AG04450 (cell line): ENCODE results near the gene MICAL2. TPM values are rescaled to one million over a fixed set of nuclear protein-coding genes. Genes with fewer than 3 reads are reported as not detected.

Experiments
- CTCF ChIA-PET: fragments of 300-600, 350-600 bp; formaldehyde crosslinking; extraction: SDS; loops from one replicate; lab custom pipeline; 2022; ENCODE audit warnings: antibody characterized with exemption, inconsistent platforms; lab: Charles Lee
- POLR2A ChIA-PET: fragments of 350-600 bp; formaldehyde crosslinking; extraction: SDS; loops from one replicate; lab custom pipeline; 2021; ENCODE audit warnings: antibody characterized with exemption, inconsistent platforms; lab: Yijun Ruan, JAX
- DNase-seq: peaks from one replicate; pipeline ENCODE4 v3.0.0-alpha.2; 2011; ENCODE audit warnings: low read depth, low spot score
- H3K27ac ChIP-seq: one replicate; pipeline ENCODE4 v1.5.1; 2012; ENCODE audit warnings: low read depth, low read length, control low read depth
- H3K27me3 ChIP-seq: one replicate; pipeline ENCODE4 v1.6.0; 2012; ENCODE audit warnings: low read length; ENCODE audit not compliant: control insufficient read depth, insufficient read depth
- H3K4me3 ChIP-seq: 2 replicates; pipeline ENCODE4 v1.5.1; 2011; ENCODE audit warnings: mild to moderate bottlenecking, low read depth, low read length, control low read depth
- H3K9me3 ChIP-seq: 2 replicates; pipeline ENCODE4 v1.5.1; 2012; ENCODE audit warnings: low read length; ENCODE audit not compliant: control insufficient read depth, insufficient read depth
- CTCF ChIP-seq: IDR thresholded peaks from 2 replicates; pipeline ENCODE4 v1.5.1; 2011; ENCODE audit warnings: low read depth, low read length, control low read depth, inconsistent platforms
- polyA plus RNA-seq: library from polyadenylated mRNA; depleted of rRNA; stranded (reverse); fragments of >200 nt; gene quantifications from 2 replicates; pipeline ENCODE4 v1.2.3, GENCODE V29; 2011

MICAL2 gene
- polyA plus RNA-seq, 1 experiment = 171 TPM

GRCh38 chr11:12069066-12069676, 41.2 kb upstream of the MICAL2 start:
- Histone ChIP-seq H3K27ac (no peak overlapping the region), H3K9me3 (no peaks in the 10 kb centered on the region), H3K27me3 (no peaks in the 10 kb centered on the region), H3K4me3 (no peak overlapping the region)
- CTCF ChIA-PET = no interaction called here
- POLR2A ChIA-PET = no interaction called here
- DNase-seq = no peak
- no peak for TF ChIP-seq CTCF

DNA sequence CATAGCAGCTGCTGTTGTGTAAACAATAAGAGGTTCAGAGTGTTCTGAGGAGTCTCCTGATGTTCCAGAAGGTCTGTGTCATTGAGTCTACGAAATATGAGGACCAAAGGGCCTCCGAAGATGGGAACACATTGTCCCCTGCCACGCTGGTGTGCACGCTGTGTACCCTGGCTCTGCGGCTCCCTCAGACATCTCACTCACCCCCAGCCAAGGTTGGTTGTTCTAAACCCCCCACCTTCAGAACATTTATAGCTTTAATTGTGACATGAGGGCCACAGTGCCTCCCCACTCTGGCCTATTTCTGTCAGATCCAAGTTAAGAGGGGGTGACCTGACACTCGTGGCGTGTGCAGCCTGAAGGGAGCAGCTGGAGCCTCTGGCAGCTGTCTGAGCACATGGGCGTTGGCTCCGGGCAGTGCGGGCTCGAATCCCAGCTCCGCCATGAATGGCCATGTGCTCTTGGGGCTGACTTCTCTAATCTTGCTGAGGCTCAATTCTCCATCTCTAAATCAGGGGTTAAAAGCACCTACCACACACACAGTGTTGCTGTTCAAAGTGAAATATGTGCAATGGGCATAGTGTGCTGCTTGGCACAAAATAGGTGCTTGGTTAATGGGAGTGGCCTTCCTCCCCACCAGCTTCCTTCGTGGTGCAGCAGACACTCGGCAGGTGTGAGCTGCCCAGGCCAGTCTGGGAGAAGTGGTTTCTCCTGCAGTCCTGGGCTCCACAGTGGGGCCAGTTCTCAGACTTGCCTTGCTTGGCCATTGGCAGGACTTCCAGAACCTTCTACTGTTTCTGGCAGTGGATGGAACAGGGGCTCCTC, 39.7 kb upstream of the MICAL2 start:
- H3K27ac ChIP-seq = no peak overlapping the region
- no peak overlapping the region for H3K4me3 ChIP-seq
- no peaks in the 10 kb centered on the region for H3K9me3 ChIP-seq
- ChIA-PET POLR2A (interaction anchor here (0.5 kb wide), 1 partner anchor 210 kb away, joined by 3 read pairs; no protein-coding TSS in a partner anchor), CTCF (interaction anchor here (1.0 kb wide), 1 partner anchor 25 kb away, joined by 3 read pairs; no protein-coding TSS in a partner anchor)
- no peak for TF ChIP-seq CTCF
- H3K27me3 ChIP-seq = no peaks in the 10 kb centered on the region
- DNase-seq = no peak

- Histone ChIP-seq H3K27me3 (no peaks in the 10 kb centered on the region), H3K9me3 (no peaks in the 10 kb centered on the region), H3K4me3 (no peak overlapping the region), H3K27ac (no peak overlapping the region)
- TF ChIP-seq CTCF = no peak
- ChIA-PET POLR2A (no interaction called here), CTCF (interaction anchor here (1.0 kb wide), 2 partner anchors 24 to 26 kb away, joined by 3 read pairs; no protein-coding TSS in a partner anchor)
- no peak for DNase-seq
Measured at GRCh38 chr11:12071574-12071973, 38.8 kb upstream of the MICAL2 start.

DNA sequence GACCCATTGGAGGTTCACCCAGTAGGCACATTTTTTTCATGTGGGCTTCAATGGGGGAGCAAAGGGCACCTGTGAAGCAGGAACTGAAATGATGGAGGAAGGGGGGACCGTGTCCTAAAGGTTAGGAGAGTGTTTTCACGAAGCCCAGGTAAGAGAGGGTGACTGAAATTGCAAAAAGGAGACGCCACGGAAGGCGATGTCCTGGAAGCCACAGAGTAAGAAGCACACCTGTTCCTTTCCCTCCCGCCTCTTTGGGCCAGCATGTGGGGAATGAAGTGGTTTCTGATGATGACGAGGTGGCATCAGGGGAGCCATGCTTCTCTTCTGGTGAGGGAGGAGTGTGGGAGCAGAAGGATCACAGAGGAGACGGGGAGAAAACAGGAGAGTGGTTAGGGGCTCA, 37.0 kb upstream of the MICAL2 start:
- POLR2A ChIA-PET = no interaction called here
- H3K27ac ChIP-seq = no peak overlapping the region
- no peak for DNase-seq
- CTCF ChIA-PET = interaction anchor here (1.0 kb wide), 1 partner anchor 208 kb away, joined by 4 read pairs; no protein-coding TSS in a partner anchor
- no peaks in the 10 kb centered on the region for H3K9me3 ChIP-seq
- no peak for TF ChIP-seq CTCF
- H3K4me3 ChIP-seq = no peak overlapping the region
- no peaks in the 10 kb centered on the region for H3K27me3 ChIP-seq

- ChIA-PET CTCF (no interaction called here), POLR2A (no interaction called here)
Measured at GRCh38 chr11:12073886-12074285, 36.5 kb upstream of the MICAL2 start.

More at GRCh38 chr11:12073886-12074285, 36.5 kb upstream of the MICAL2 start:
- no peaks in the 10 kb centered on the region for H3K27me3 ChIP-seq
- H3K27ac ChIP-seq = no peak overlapping the region
- no peak for DNase-seq
- no peak overlapping the region for H3K4me3 ChIP-seq
- H3K9me3 ChIP-seq = no peaks in the 10 kb centered on the region
- no peak for TF ChIP-seq CTCF
